K562 (cell line): ENCODE data around the gene KRT36. TPM values are rescaled to one million over a fixed set of nuclear protein-coding genes. Genes with fewer than 3 reads are reported as not detected.

Experiments used
- ATAC-seq: fragments of 200-7000 bp; cut with Tn5 transposase; 3 replicates; pipeline ENCODE4 v1.9.1; 2020; ENCODE audit warnings: moderate library complexity
- BruUV-seq: library from RNA; stranded (reverse); fragments of 400-500 nt; replicated peaks from 2 replicates; lab custom pipeline; 2021; lab: Mats Ljungman, UMichigan
- CTCF ChIA-PET: fragments of 300-600 bp; formaldehyde crosslinking; extraction: SDS; loops from one replicate; lab custom pipeline; 2021; ENCODE audit warnings: low intra/inter-chr PET ratio; lab: Yijun Ruan, JAX
- POLR2A ChIA-PET: fragments of 300-600, 350-650 bp; sonication (Branson Sonifier 250); formaldehyde crosslinking; extraction: SDS; loops from one replicate; lab custom pipeline; 2021; ENCODE audit warnings: antibody characterized with exemption, inconsistent platforms; lab: Yijun Ruan, JAX
- DNase-seq, 4 experiments: peaks; one replicate each; pipeline versions ENCODE4 v3.0.0 to v3.0.0-alpha.2; 2011 to 2018; ENCODE audit warnings: low spot score in 3 of 4, mixed read lengths in 3 of 4; ENCODE audit errors: extremely low read depth in 1 of 4
- FAIRE-seq: peaks from 2 replicates; lab custom pipeline; 2011; peaks lifted over from hg19 to GRCh38; lab: Jason Lieb, UNC
- H2AFZ ChIP-seq: 2 replicates; pipeline ENCODE4 v1.6.0; 2011; ENCODE audit warnings: low read depth, low read length, control low read depth, inconsistent platforms
- H3K27ac ChIP-seq: fragments of 200-600 bp; 3 replicates; pipeline ENCODE4 v1.8.0; 2011; ENCODE audit warnings: low read depth, mild to moderate bottlenecking, control low read depth, inconsistent platforms, low read length, moderate library complexity, mixed read lengths; ENCODE audit errors: extremely low read depth
- H3K27me3 ChIP-seq, 2 experiments: fragments of 300-600 bp in 1 of 2; 2 replicates in 1 of 2; 3 replicates in 1 of 2; pipeline versions ENCODE4 v1.6.0 to v1.8.0; 2011; ENCODE audit warnings: inconsistent platforms in 2 of 2, low read length in 2 of 2, mild to moderate bottlenecking in 1 of 2, mixed read lengths in 1 of 2, moderate library complexity in 1 of 2; ENCODE audit not compliant: control insufficient read depth in 2 of 2, insufficient read depth in 2 of 2
- H3K36me3 ChIP-seq: fragments of 300-600 bp; 3 replicates; pipeline ENCODE4 v1.8.0; 2011; ENCODE audit warnings: mild to moderate bottlenecking, low read length, inconsistent platforms; ENCODE audit not compliant: control insufficient read depth, insufficient read depth
- H3K4me1 ChIP-seq, 2 experiments: fragments of 200-600 bp in 1 of 2; replicated peaks in 1 of 2; 2 replicates in 1 of 2; 3 replicates in 1 of 2; pipeline versions ENCODE4 v1.5.1 to v1.8.0; 2011; ENCODE audit warnings: inconsistent platforms in 2 of 2, low read length in 2 of 2, mild to moderate bottlenecking in 1 of 2, mixed read lengths in 1 of 2, moderate library complexity in 1 of 2; ENCODE audit not compliant: control insufficient read depth in 2 of 2, insufficient read depth in 2 of 2
- H3K4me2 ChIP-seq: 2 replicates; pipeline ENCODE4 v1.6.1; 2011; ENCODE audit warnings: low read length, control low read depth, inconsistent platforms, mixed read lengths; ENCODE audit not compliant: insufficient read depth
- H3K4me3 ChIP-seq: fragments of 200-600 bp; sonication (generic), shearing (Covaris generic); 2 replicates; pipeline ENCODE4 v1.5.1; 2016; ENCODE audit warnings: control low read depth, inconsistent platforms
- H3K79me2 ChIP-seq: fragments of 200-600 bp; 3 replicates; pipeline ENCODE4 v1.8.0; 2011; ENCODE audit warnings: low read length, inconsistent platforms; ENCODE audit not compliant: control insufficient read depth, insufficient read depth
- H3K9ac ChIP-seq, 2 experiments: 2 replicates each; pipeline versions ENCODE4 v1.6.0 to v1.6.1; 2011; ENCODE audit warnings: low read depth in 2 of 2, low read length in 2 of 2, control low read depth in 1 of 2, inconsistent platforms in 1 of 2, mild to moderate bottlenecking in 1 of 2, mixed read lengths in 1 of 2; ENCODE audit not compliant: insufficient read depth in 1 of 2
- H3K9me1 ChIP-seq: one replicate; pipeline ENCODE4 v1.6.0; 2011; ENCODE audit warnings: inconsistent platforms, mild to moderate bottlenecking, low read length, moderate library complexity; ENCODE audit not compliant: control insufficient read depth, insufficient read depth
- H3K9me3 ChIP-seq: replicated peaks from 2 replicates; pipeline ENCODE4 v1.5.1; 2011; ENCODE audit warnings: low read depth, low read length, inconsistent platforms; ENCODE audit not compliant: control insufficient read depth, insufficient read depth
- H4K20me1 ChIP-seq: replicated peaks from 2 replicates; pipeline ENCODE4 v1.6.1; 2011; ENCODE audit warnings: low read length, inconsistent platforms, mixed read lengths; ENCODE audit not compliant: control insufficient read depth, insufficient read depth
- DMBX1 ChIP-seq: fragments of 250-450 bp; sonication (Bioruptor Pico); IDR thresholded peaks from 2 replicates; pipeline ENCODE4 v1.8.0; 2022; ENCODE audit warnings: inconsistent platforms, mild to moderate bottlenecking, moderate library complexity, borderline replicate concordance
- ESRRA ChIP-seq: fragments of 450-650 bp; IDR thresholded peaks from 2 replicates; pipeline ENCODE4 v1.6.1; 2014; ENCODE audit warnings: low read depth, mild to moderate bottlenecking, moderate library complexity, borderline replicate concordance
- PCBP1 ChIP-seq: fragments of 200-400 bp; formaldehyde crosslinking; IDR thresholded peaks from 2 replicates; pipeline ENCODE4 v1.6.1; 2018; ENCODE audit warnings: mild to moderate bottlenecking, low read depth, low read length; ENCODE audit not compliant: poor library complexity, severe bottlenecking
- POU5F1 ChIP-seq: fragments of 150-350 bp; IDR thresholded peaks from 2 replicates; pipeline ENCODE4 v1.6.1; 2014; ENCODE audit warnings: borderline replicate concordance, low read length, low read depth, mild to moderate bottlenecking; ENCODE audit not compliant: partially characterized antibody
- WGBS: fragments of 100-300 bp; shearing (Covaris generic); methylation state at CpG from one replicate; pipeline ENCODE4 v1.1.6; 2016; ENCODE audit warnings: low coverage, mixed read lengths; ENCODE audit not compliant: insufficient coverage; ENCODE audit errors: missing lambda C conversion rate; 5-methylcytosine and 5-hydroxymethylcytosine counted together
- in situ Hi-C: fragments of 300-500 bp; cut with MboI; formaldehyde crosslinking; loops from 4 replicates; pipeline ENCODE4 v1.15.0; 2018; ENCODE audit warnings: inconsistent platforms, mixed read lengths
- intact Hi-C: fragments of 100-400 bp; cut with micrococcal nuclease; formaldehyde crosslinking; loops from 2 replicates; pipeline ENCODE4 v1.14.2; 2022
- polyA plus RNA-seq, 8 experiments: library from polyadenylated mRNA; depleted of rRNA in 4 of 8; stranded (reverse) in 5 of 8; unstranded in 3 of 8; fragments of >200 nt; fragmentation: Nextera tagmentation in 2 of 8; fragmentation: Illumina TruSeq in 1 of 8; extraction: Ambion mirVana in 2 of 8; extraction: Trizol in 1 of 8; gene quantifications; 2 replicates each; pipeline versions ENCODE4 v1.2.1 to v1.2.3, GENCODE V29; 2011 to 2014; ENCODE audit warnings: inconsistent platforms in 1 of 8, missing spikeins in 1 of 8
- total RNA-seq, 7 experiments: library from RNA; depleted of rRNA in 6 of 7; stranded (reverse); fragments of >200 nt in 6 of 7; fragmentation: Illumina TruSeq in 2 of 7; extraction: Trizol in 2 of 7; gene quantifications; 2 replicates each; pipeline versions ENCODE4 v1.2.1 to v1.2.3, GENCODE V29; 2011 to 2021; ENCODE audit warnings: low replicate concordance in 1 of 7
- TF ChIP-seq, protein P1 (sequence below): fragments of 450-650 bp; IDR thresholded peaks from 2 replicates; pipeline ENCODE4 v1.6.1; 2016; ENCODE audit warnings: mild to moderate bottlenecking, moderate library complexity
- TF ChIP-seq, protein P2 (sequence below): fragments of 450-650 bp; IDR thresholded peaks from 2 replicates; pipeline ENCODE4 v1.6.1; 2016; ENCODE audit warnings: mild to moderate bottlenecking

KRT36 gene
- total and polyA plus RNA-seq, 9 of the 15 experiments (the other 6 are each of a cell fraction or from before 2014, with no cell fraction given): 0.04 TPM; not detected in 8

GRCh38 chr17:41480136-41480535 is 9.6 kb downstream of the KRT36 start (continued):
- TF ChIP-seq PCBP1 (no peak), POU5F1 (no peak)

GRCh38 chr17:41478237-41478636 is 11.5 kb downstream of the KRT36 start:
- DNase-seq (no peak), FAIRE-seq (peak; percentile 6), ATAC-seq (peak; percentile 60; the same call in 2 of the 3 replicates)
- no peak overlapping the region for H2AFZ ChIP-seq
- no peak overlapping the region for H3K4me3 ChIP-seq
- ChIA-PET CTCF (no interaction called here), POLR2A (interaction anchor here (0.5 to 0.8 kb wide), 5 partner anchors 12 to 144 kb away, joined by 3 to 5 read pairs (median 3); partner anchors contain the start of gene KRT36)
- no peak overlapping the region for H3K9ac ChIP-seq
- intact Hi-C loops (no loop called here), in situ Hi-C loops (no loop called here)
- H3K27me3 ChIP-seq: peaks cover 14 to 74% of the 10 kb centered on the region in 2 experiments
- no TSS peak for BruUV-seq
- no peaks in the 10 kb centered on the region for H3K36me3 ChIP-seq
- no peak overlapping the region for H3K4me2 ChIP-seq
- no peaks in the 10 kb centered on the region for H3K79me2 ChIP-seq
- 9% methylated on average over 8 of the region's 8 CpGs for WGBS
- H3K9me1 ChIP-seq: no peaks in the 10 kb centered on the region
- H3K9me3 ChIP-seq: no peaks in the 10 kb centered on the region
- H3K4me1 ChIP-seq: peaks cover 3 to 4% of the 10 kb centered on the region in 2 experiments; a peak in 2 of 5 replicates
- peaks cover 4% of the 10 kb centered on the region; the same call in 1 of the 2 replicates for H4K20me1 ChIP-seq
- no peak overlapping the region for H3K27ac ChIP-seq
- TF ChIP-seq ESRRA (peak; percentile 65; the same call in 1 of the 2 replicates), DMBX1 (CRISPR knock-in tag) (no peak)
- TF ChIP-seq, protein P1, sequence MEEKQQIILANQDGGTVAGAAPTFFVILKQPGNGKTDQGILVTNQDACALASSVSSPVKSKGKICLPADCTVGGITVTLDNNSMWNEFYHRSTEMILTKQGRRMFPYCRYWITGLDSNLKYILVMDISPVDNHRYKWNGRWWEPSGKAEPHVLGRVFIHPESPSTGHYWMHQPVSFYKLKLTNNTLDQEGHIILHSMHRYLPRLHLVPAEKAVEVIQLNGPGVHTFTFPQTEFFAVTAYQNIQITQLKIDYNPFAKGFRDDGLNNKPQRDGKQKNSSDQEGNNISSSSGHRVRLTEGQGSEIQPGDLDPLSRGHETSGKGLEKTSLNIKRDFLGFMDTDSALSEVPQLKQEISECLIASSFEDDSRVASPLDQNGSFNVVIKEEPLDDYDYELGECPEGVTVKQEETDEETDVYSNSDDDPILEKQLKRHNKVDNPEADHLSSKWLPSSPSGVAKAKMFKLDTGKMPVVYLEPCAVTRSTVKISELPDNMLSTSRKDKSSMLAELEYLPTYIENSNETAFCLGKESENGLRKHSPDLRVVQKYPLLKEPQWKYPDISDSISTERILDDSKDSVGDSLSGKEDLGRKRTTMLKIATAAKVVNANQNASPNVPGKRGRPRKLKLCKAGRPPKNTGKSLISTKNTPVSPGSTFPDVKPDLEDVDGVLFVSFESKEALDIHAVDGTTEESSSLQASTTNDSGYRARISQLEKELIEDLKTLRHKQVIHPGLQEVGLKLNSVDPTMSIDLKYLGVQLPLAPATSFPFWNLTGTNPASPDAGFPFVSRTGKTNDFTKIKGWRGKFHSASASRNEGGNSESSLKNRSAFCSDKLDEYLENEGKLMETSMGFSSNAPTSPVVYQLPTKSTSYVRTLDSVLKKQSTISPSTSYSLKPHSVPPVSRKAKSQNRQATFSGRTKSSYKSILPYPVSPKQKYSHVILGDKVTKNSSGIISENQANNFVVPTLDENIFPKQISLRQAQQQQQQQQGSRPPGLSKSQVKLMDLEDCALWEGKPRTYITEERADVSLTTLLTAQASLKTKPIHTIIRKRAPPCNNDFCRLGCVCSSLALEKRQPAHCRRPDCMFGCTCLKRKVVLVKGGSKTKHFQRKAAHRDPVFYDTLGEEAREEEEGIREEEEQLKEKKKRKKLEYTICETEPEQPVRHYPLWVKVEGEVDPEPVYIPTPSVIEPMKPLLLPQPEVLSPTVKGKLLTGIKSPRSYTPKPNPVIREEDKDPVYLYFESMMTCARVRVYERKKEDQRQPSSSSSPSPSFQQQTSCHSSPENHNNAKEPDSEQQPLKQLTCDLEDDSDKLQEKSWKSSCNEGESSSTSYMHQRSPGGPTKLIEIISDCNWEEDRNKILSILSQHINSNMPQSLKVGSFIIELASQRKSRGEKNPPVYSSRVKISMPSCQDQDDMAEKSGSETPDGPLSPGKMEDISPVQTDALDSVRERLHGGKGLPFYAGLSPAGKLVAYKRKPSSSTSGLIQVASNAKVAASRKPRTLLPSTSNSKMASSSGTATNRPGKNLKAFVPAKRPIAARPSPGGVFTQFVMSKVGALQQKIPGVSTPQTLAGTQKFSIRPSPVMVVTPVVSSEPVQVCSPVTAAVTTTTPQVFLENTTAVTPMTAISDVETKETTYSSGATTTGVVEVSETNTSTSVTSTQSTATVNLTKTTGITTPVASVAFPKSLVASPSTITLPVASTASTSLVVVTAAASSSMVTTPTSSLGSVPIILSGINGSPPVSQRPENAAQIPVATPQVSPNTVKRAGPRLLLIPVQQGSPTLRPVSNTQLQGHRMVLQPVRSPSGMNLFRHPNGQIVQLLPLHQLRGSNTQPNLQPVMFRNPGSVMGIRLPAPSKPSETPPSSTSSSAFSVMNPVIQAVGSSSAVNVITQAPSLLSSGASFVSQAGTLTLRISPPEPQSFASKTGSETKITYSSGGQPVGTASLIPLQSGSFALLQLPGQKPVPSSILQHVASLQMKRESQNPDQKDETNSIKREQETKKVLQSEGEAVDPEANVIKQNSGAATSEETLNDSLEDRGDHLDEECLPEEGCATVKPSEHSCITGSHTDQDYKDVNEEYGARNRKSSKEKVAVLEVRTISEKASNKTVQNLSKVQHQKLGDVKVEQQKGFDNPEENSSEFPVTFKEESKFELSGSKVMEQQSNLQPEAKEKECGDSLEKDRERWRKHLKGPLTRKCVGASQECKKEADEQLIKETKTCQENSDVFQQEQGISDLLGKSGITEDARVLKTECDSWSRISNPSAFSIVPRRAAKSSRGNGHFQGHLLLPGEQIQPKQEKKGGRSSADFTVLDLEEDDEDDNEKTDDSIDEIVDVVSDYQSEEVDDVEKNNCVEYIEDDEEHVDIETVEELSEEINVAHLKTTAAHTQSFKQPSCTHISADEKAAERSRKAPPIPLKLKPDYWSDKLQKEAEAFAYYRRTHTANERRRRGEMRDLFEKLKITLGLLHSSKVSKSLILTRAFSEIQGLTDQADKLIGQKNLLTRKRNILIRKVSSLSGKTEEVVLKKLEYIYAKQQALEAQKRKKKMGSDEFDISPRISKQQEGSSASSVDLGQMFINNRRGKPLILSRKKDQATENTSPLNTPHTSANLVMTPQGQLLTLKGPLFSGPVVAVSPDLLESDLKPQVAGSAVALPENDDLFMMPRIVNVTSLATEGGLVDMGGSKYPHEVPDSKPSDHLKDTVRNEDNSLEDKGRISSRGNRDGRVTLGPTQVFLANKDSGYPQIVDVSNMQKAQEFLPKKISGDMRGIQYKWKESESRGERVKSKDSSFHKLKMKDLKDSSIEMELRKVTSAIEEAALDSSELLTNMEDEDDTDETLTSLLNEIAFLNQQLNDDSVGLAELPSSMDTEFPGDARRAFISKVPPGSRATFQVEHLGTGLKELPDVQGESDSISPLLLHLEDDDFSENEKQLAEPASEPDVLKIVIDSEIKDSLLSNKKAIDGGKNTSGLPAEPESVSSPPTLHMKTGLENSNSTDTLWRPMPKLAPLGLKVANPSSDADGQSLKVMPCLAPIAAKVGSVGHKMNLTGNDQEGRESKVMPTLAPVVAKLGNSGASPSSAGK: no peak
- TF ChIP-seq, protein P2, sequence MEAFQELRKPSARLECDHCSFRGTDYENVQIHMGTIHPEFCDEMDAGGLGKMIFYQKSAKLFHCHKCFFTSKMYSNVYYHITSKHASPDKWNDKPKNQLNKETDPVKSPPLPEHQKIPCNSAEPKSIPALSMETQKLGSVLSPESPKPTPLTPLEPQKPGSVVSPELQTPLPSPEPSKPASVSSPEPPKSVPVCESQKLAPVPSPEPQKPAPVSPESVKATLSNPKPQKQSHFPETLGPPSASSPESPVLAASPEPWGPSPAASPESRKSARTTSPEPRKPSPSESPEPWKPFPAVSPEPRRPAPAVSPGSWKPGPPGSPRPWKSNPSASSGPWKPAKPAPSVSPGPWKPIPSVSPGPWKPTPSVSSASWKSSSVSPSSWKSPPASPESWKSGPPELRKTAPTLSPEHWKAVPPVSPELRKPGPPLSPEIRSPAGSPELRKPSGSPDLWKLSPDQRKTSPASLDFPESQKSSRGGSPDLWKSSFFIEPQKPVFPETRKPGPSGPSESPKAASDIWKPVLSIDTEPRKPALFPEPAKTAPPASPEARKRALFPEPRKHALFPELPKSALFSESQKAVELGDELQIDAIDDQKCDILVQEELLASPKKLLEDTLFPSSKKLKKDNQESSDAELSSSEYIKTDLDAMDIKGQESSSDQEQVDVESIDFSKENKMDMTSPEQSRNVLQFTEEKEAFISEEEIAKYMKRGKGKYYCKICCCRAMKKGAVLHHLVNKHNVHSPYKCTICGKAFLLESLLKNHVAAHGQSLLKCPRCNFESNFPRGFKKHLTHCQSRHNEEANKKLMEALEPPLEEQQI: no peak
